HG02938 (cell line): ENCODE data around the gene MS4A15.

Experiments used
- ATAC-seq: cut with Tn5 transposase; IDR thresholded peaks from one replicate; pipeline ENCODE4 v1.9.1; 2021; ENCODE audit warnings: mild to moderate bottlenecking, moderate library complexity; ENCODE audit not compliant: unreplicated experiment

The MS4A15 gene

DNA sequence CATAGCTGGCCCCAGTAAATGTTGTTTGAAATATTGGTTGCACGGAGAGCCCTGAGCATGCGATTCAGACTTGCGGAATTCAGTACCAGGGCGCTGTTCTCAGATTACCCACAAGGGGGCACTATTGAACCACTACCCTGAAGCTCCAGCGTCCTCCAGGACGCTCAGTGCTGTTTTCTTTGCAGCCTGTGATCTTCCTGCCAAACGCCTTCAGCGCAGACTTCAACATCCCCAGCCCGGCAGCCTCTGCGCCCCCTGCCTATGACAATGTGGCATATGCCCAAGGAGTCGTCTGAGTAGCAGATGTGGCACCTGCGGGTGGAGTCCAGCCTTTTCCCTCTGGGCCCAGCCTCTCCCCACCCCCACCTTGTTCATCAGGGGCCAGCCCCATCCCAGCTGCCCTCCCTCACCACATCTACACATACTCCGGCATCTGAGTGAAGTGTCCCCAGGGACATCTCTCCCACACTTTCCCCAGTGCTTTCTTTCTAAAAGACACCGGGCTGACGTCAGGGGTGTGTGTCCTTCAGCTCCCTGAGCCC, 18.8 kb downstream of the MS4A15 start:
- peak; percentile 58 for ATAC-seq

DNA sequence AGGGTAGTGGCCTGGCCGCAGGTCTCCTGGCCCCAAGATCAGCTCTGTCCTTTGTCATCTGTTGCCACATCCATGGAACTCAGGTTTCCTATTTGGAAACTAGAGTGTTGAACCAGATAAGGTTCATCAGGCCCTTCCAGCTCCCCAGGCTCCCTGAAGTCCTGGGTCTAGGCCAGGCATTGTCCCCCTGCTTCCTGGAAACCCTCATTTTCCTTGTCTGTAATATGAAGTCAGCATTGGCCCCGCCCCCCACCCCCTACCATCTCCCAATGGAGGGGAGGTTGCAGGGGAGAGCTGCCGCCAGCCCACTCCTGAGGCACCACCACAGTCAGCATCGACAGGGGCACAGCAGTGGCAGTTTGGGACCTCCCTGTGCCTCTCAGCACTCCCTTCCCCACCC, 19.5 kb downstream of the MS4A15 start:
- no peak for ATAC-seq

DNA sequence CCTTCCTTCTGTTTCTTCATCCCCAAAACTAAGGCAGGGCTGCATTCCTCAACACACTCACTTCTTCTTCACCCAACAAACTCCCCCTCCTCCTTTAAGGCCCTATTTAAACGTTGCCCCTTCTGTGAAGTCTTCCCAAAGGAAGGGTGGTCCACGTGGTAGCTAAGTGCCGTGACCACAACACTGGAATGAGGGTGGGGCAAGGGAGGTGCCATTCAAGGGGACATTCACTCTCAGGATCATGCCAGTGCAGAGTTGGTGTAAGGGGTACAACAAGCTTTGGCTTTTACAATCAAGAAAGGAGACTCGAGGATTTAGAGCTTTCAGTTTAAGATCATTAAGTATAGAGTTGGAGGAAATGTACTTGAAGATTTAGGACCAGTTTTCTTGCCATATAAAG, 20.4 kb downstream of the MS4A15 start:
- no peak for ATAC-seq

- no peak for ATAC-seq
These were observed 20.9 kb downstream of the MS4A15 start for GRCh38 chr11:60777572-60777971.

DNA sequence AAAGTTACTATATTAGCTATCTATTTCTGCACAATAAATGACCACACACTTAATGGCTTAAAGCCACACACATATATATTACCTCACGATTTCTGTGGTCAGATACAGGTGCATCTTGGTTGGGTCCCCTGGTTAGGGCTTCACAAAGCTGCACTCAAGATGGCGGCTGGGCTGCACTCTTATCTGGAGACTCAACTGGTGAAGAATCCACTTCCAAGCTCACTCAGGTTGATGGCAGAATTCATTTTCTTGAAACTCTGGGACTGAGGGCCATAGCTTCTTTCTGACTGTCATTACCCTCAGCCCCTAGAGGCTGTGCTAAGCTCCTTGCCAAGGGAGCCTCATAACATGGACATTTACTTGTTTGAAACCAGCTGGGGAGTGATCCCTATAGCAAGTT, 23.4 kb downstream of the MS4A15 start:
- ATAC-seq = no peak

- ATAC-seq = no peak
These were observed 24.1 kb downstream of the MS4A15 start for GRCh38 chr11:60780774-60781173.

GRCh38 chr11:60781286-60781980, 24.8 kb downstream of the MS4A15 start:
- no peak for ATAC-seq

- no peak for ATAC-seq
These were observed 25.3 kb downstream of the MS4A15 start for GRCh38 chr11:60781981-60782316.

- no peak for ATAC-seq
These were observed 25.9 kb downstream of the MS4A15 start for GRCh38 chr11:60782393-60783140.

DNA sequence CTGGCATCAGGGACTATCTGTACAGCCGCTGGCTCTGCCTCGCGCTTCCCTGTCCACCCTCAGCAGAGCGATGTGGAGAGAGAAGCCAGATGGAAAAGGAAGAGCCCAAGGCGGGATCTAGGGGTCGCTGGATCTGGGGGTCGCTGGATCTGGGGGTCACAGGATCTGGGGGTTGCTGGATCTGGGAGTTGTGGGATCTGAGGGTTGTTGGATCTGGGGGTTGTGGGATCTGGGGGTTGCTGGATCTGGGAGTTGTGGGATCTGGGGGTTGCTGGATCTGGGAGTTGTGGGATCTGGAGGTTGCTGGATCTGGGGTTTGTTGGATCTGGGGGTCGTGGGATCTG, 26.4 kb downstream of the MS4A15 start:
- ATAC-seq = no peak

DNA sequence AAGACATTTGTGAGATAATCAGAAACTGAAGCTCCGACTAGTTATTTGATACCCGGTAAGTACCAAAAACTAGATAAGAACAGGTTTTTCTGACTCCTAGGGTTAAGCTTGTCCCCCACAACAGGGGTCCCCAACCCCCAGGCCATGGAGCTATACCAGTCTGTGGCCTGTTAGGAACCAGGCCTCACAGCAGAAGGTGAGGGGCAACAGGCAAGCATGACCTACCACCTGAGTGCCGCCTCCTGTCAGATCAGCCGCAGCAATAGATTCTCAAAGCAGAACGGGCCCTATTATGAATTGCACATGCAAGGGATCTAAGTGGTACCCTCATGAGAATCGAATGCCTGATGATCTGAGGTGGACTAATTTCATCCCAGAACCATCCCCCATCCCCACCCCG, 27.2 kb downstream of the MS4A15 start:
- ATAC-seq = no peak

DNA sequence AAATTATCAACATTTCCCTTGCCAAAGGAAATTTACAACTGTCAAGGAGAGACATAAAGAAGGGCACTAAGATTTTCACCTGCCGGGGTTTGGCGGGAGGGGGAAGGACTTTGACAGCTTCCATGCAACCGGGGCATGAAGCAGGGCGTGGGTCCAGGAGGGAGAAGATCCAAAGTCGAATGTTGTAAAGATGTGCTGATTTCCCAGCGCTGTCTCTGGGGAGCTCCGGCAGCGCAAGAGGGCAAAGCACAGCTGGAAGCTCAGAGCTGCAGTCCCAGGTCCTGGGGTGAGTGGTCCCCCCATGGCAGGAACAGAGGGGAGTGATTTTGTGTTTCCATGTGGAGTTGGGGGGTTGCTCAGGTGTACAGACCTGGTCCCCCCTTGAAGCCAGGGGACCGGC, 28.5 kb downstream of the MS4A15 start, which contains the start of gene MS4A10:
Gene MS4A10, plus strand, starts transcription at position 198 of the 400 bp plus-strand sequence. CDS start 5,003 bp downstream, outside the sequence.
- no peak for ATAC-seq

- no peak for ATAC-seq
These were observed 29.2 kb downstream of the MS4A15 start for GRCh38 chr11:60785806-60786361.

DNA sequence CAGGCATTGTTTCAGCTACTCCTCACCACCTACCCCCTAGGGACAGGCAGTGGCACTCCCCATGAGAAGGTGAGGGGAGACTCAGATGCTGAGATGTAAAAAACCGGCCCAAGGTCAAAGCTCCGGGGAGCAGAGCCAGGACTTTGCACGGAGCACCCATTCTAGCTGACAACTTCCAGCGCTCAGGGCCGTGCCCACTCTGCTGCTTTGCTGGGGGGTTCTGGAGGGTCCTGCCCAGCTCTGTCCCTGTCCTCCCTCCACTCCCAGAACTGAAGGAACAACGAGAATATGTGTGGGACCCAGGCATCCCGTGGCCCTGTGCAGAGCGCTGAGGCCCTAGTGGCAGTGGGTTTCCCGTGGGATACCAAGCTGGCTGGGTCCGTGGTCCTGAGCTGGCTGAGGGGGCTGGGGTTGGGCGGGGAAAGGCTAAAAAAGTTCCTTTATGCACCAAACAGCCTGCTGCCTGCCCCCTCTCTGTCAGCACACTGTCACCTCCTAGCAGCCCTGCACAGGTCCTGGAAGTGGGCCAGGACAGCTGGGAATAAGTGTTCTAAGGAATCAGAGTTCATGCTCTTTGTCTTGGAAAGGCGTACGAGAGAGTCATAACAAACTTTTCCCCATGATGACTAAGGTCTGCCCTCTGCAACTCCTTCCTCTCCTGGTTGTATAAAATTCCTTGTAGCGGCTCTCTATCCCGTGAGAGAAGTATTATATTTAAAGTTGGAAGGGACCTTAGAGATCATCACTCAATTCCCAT, 30.3 kb downstream of the MS4A15 start:
- ATAC-seq = no peak

DNA sequence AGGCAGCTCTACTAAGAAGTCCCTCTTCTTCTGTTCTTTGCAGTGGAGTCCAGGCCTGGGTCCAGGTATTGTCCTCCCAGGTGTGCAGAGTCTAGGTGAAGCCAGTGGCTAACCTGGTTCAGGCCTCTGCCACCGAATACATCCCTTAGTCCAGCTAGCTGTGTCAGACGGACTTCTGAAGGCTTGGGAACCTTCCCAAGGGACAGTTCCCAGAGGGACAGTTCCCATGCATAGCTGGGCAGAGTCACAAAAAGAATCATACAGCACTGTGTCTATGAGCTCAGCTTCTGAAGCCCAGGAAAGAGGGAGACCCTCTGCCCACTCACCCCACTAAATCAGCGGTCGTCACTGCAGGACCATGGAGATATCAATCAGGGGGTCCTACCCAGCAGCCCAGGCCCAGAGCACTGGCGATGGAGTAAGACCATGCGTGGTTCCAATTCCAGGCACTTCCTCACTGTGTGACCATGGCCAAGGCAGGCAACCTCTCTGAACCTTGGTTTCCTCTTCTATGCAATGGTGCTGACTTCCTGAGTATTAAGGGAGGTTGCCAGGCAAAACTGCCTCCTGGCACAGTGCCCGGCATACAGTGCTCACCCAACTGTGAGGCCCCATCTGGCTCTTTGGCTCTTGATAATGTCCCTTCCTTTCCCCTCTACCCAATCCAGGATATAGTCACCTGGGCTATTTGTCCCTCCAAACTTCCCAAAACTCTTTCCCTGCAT, 31.9 kb downstream of the MS4A15 start:
- ATAC-seq = no peak

GRCh38 chr11:60790726-60791125, 34.1 kb downstream of the MS4A15 start:
- ATAC-seq = no peak

DNA sequence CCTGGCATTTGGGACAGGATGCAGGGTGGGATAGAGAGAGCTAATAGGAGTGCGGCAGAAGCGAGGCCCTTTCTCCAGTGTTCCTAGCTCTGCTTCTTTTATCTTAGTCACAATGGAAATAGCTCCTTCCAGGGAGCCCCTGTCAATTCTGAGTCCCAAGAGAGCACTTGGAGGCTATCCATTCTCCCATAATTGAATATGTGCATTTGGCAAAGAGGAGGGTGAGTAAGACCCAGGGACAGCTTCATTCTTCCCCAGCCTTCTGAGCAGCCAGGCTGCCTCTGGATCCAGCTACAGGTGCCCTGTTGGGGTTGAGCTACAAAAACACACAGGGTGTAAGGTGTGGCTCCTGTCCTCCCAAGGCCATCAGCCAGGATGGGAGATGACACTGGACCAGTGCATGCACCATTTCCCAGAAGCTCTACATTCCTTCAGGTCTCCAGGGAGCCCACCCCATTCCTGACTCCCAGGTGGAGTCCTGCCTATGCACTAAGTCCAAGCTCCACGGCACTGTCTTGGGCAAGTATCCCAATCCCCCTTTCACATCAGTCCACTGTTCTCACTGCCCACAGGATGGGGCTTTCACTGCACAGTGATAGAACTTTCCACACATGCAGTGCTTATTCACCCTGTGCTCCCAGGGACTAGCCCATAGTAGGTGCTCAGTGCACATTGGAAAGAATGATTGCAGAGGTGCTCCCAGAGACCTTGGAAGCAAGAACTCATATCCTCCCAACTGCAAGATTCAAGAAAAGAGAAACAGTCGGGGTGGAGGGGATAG, 34.7 kb downstream of the MS4A15 start:
- ATAC-seq = no peak

DNA sequence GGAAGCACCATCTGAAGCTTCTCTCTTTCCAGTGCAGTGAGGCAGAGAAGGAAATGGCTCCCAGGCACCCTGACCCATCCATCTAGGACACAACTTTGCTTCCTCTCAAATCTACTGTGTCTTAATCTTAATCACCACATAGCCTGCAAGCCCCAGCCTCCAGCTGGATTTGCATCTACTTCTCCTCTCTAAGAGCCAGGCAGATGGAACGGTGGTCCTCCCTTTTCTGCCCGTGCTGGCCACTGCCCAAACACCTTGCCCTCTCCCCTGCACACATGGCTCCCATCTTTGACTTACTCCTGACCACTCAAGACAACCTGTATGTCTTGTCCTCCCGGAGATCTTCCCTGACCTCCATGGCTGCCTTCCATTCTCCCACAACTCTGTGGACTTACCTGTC, 35.9 kb downstream of the MS4A15 start:
- ATAC-seq = no peak

DNA sequence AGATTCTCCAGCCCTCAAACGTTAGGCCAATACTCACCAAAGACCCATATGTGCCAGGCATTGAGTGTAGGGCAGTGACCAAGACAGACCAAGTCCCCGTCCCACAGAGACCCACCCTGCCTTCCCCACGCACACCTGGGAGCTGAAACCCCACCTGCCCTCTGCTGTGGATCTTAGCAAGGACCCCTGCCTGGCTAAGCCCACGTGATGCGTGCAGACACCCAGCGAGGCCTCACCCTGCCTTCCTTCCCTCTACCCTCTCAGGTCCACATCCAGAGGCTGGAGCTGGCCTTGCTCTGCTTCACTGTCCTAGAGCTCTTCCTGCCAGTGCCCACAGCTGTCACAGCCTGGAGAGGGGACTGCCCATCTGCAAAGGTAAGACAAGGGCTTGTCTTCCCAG, 38.6 kb downstream of the MS4A15 start:
- ATAC-seq = no peak
